Heart left ventricle (tissue), 16 donors: ENCODE results near the gene RFX2. TPM values are rescaled to one million over a fixed set of nuclear protein-coding genes. Genes with fewer than 3 reads are reported as not detected.
"Not testable (repeated sequence)": the region's sequence is repeated elsewhere in the genome, so short reads cannot be mapped to it uniquely, and the experiment has no call there.

ENCODE experiments used
- ATAC-seq, 4 donors: fragments of 200-7000 bp; cut with Tn5 transposase; one replicate each; pipeline ENCODE4 v1.9.1; 2020 to 2022; ENCODE audit warnings: moderate library complexity in 4 of 4, mild to moderate bottlenecking in 3 of 4, moderate number of reproducible peaks in 1 of 4
- DNase-seq, 5 donors: peaks; one replicate each; pipeline ENCODE4 v3.0.0-alpha.2; 2020
- H3K27ac ChIP-seq, 12 donors: fragments of 200-600 bp; sonication (generic) in 4 of 12; one replicate each; pipeline versions ENCODE4 v1.5.0 to v1.8.0; 2016 to 2022; ENCODE audit warnings: mild to moderate bottlenecking in 2 of 12
- H3K27me3 ChIP-seq, 9 donors: fragments of 200-600 bp; sonication (generic) in 2 of 9; one replicate each; pipeline versions ENCODE4 v1.5.1 to v1.8.0; 2016 to 2022; ENCODE audit warnings: mild to moderate bottlenecking in 3 of 9
- H3K36me3 ChIP-seq, 9 donors: fragments of 200-600 bp; sonication (generic) in 2 of 9; one replicate each; pipeline versions ENCODE4 v1.5.0 to v1.8.0; 2018 to 2022; ENCODE audit warnings: mild to moderate bottlenecking in 2 of 9
- H3K4me1 ChIP-seq, 12 donors: fragments of 200-600 bp; sonication (generic) in 4 of 12; one replicate each; pipeline versions ENCODE4 v1.5.0 to v1.8.0; 2016 to 2022; ENCODE audit warnings: mild to moderate bottlenecking in 3 of 12
- H3K4me3 ChIP-seq, 12 donors: fragments of 200-600 bp; sonication (generic) in 4 of 12; one replicate each; pipeline versions ENCODE4 v1.5.0 to v1.8.0; 2017 to 2022; ENCODE audit warnings: mild to moderate bottlenecking in 9 of 12, moderate library complexity in 4 of 12
- H3K9me3 ChIP-seq, 12 donors: fragments of 200-600 bp; sonication (generic) in 4 of 12; one replicate each; pipeline versions ENCODE4 v1.5.0 to v1.8.0; 2016 to 2022; ENCODE audit warnings: mild to moderate bottlenecking in 1 of 12
- CTCF ChIP-seq, 12 donors: fragments of 200-600 bp; sonication (generic) in 4 of 12; IDR thresholded peaks; one replicate each; pipeline versions ENCODE4 v1.5.0 to v1.8.0; 2018 to 2022; ENCODE audit warnings: antibody characterized with exemption in 12 of 12, mild to moderate bottlenecking in 5 of 12
- POLR2A ChIP-seq, 2 donors: fragments of 450-650 bp; IDR thresholded peaks; one replicate each; pipeline ENCODE4 v1.6.1; 2017; ENCODE audit warnings: antibody characterized with exemption in 2 of 2, mild to moderate bottlenecking in 2 of 2, moderate library complexity in 2 of 2
- WGBS, 4 donors: extraction: QIAGEN DNeasy Blood & Tissue Kit in 2 of 4; methylation state at CpG; one replicate each; pipeline versions ENCODE4 v1.1.5 to v1.1.7; 2013 to 2018; 5-methylcytosine and 5-hydroxymethylcytosine counted together
- intact Hi-C, 10 donors: fragments of 100-400 bp; cut with DNase I; formaldehyde crosslinking; loops; one replicate each; pipeline versions ENCODE4 v1.11.1 to v1.14.2; 2022
- polyA plus RNA-seq, 2 donors: library from polyadenylated mRNA; stranded (reverse); fragments of 200-250 nt; gene quantifications; one replicate each; pipeline ENCODE4 v1.2.3, GENCODE V29; 2013
- total RNA-seq, 9 donors: library from RNA; depleted of rRNA in 2 of 9; stranded (reverse); fragments of >200 nt in 2 of 9; fragmentation: NEBNext Ultra II Directional in 3 of 9; extraction: Animal tissue kit (Norgen Biotek cat#: 25700) in 3 of 9; gene quantifications; one replicate each; pipeline versions ENCODE4 v1.1.0 to v1.2.4, GENCODE V29; 2016 to 2023
- donor health status: ischemic (EF 13 %, LVEDD 7.1; RV severe dilation, severe dysfunction).
- donor health status: healthy with polysubstance abuse.
- donor health status: DM: no; HTN: yes; CAD: no.
- donor health status: DM: no; HTN: no; CAD: no.
- donor health status: ischemic (EF 25% LVEDD 6.9; RV normal size, moderate dysfunction).
- donor health status: ischemic (EF 25% LVEDD 5.7; RV mildly dilated, moderate dysfunction).
- donor health status: healthy.
- donor health status: DM: yes; HTN: yes; CAD: no.
- donor health status: ischemic (EF 35%, LVEDD 5.7; RV mildly dilated, moderate dysfunction).
- donor health status: nonischemic (EF 11% LVEDD 7.7; RV severe dilation, severe dysfunction).
- donor health status: DM: yes; HTN: yes; CAD: no.
- donor health status: PGD.
- donor health status: ischemic (EF 29% LVEDD 5.4; RV normal size, mild dysfunction).
- donor health status: nonischemic (EF 23%, LVEDD 6.1; RV moderate dilation, normal function).

The RFX2 gene
- total and polyA plus RNA-seq, 11 donors = 2.8 to 20.0 (median 5.9) TPM

DNA sequence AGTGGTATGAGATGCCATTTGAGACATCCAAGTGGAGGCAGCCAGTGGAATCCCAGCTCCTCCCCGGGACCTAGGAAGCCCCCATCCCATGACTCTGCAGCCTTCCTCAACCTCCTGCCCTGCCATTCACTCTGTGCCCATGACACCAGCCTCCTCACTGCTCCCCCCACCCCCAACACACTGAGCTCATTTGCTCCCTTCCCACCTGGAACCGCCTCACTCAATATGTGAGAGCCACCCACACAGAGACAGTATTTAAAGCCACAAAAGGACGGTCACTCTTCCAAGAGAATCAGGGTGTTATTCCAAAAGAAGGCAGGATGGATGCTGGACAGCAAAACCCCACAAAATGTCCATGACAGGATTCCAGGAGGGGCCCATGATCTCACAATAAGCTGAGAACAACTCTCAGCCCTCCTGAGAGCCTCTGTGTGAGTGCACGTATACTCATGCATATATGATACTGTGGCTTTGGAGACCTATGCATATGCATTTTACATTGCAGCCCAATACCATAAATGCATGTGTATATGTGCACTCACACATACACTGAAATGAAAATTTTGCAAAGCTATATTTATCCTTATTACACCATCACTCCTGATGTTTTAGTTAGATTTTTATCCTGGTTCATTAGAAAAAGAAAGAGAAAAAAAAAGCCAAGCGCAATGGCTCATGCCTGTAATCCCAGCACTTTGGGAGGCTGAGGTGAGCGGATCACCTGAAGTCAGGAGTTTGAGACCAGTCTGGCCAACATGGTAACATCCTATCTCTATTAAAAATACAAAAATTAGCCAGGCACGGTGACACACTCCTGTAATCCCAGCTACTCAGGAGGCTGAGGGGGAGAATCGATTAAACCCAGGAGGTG lies 121.5 kb downstream of the RFX2 start:
- ATAC-seq (no peak), DNase-seq (no peak)
- TF ChIP-seq CTCF (IDR thresholded peaks at IDR 0.05) (no peak), POLR2A (IDR thresholded peaks at IDR 0.05) (no peak)
- H3K4me3 ChIP-seq = no peak overlapping the region
- no peak overlapping the region for H3K27ac ChIP-seq
- intact Hi-C loops = loop anchor here in 4 of 10 donors (2.0 to 10.0 kb wide), 4 partner anchors 34 to 139 kb away; no protein-coding TSS in a partner anchor
- H3K36me3 ChIP-seq = peaks cover 0 to 2% (median 0%) of the 10 kb centered on the region in 9 donors
- no peaks in the 10 kb centered on the region for H3K27me3 ChIP-seq
- H3K4me1 ChIP-seq = peaks cover 0 to 22% (median 8%) of the 10 kb centered on the region in 12 donors
- WGBS, 4 donors = 85 to 92% (median 85%) methylated on average over 8 of the region's 8 CpGs
- no peaks in the 10 kb centered on the region for H3K9me3 ChIP-seq

DNA sequence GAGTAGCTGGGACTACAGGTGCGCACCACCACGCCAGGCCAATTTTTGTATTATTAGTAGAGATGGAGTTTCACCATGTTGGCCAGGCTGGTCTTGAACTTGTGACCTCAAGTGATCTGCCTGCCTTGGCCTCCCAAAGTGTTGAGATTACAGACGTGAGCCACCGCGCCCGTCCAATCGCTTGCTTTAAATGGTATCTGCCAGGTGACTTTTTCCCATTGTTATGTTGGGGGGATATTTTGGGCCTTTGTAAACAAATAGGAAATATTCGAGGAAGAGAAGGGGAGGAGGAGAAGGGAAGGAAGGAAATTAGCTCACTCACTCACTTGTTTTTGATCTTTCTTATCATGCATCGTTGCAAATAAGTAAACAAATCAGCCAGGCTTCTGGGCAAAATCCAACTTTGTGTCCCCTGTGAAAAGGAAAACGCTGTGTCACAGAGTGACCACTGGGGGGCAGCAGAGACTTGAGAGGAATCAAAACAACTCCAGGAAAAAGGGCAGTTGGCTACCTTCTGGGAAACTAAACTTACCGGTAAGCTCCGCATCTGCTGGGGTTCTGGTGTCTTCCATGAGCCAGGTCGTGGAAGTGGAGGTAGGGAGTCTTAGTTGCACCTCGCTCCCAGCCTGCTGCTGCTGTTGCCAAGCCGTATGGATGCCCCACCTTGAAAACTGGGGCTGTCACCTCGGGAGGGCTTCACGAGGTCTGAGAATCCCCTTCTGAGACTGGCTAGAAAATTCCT lies 123.1 kb downstream of the RFX2 start:
- Histone ChIP-seq H3K27ac (no peak overlapping the region), H3K27me3 (no peaks in the 10 kb centered on the region), H3K36me3 (no peaks in the 10 kb centered on the region), H3K9me3 (no peaks in the 10 kb centered on the region), H3K4me3 (peak overlapping the region in 9 of 12 donors; percentile 29 to 51 (median 35)), H3K4me1 (peaks cover 0 to 18% (median 6%) of the 10 kb centered on the region in 12 donors)
- intact Hi-C loops = loop anchor here (1.0 to 10.0 kb wide), 5 partner anchors 35 to 140 kb away; no protein-coding TSS in a partner anchor
- TF ChIP-seq CTCF (IDR thresholded peaks at IDR 0.05) = peak; percentile 87 to 98 (median 95)
- no peak for TF ChIP-seq POLR2A (IDR thresholded peaks at IDR 0.05)
- 16 to 26% (median 21%) methylated on average over 17 of the region's 17 CpGs for WGBS, 4 donors
- ATAC-seq (peak in 3 of 4 donors; percentile 36 to 76 (median 52)), DNase-seq (peak in 4 of 5 donors; percentile 57 to 82 (median 72))

DNA sequence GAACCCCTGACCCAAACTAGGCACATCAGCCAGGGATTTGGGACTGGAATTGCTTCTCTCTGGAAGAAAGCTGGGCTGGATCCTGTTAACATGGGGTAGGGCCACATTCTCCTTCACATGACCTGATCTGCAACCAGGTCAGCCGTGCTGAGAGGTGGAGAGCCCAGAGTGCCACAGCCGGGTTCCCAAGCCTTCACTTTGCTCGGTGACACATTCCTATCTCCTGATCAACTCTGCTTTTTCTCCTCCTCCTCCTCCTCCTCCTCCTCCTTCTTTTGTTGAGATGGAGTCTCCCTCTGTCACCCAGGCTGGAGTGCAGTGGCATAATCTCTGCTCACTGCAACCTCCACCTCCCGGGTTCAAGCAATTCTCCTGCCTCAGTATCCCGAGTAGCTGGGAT lies 124.5 kb downstream of the RFX2 start:
- WGBS, 4 donors = 81 to 87% (median 84%) methylated on average over 5 of the region's 5 CpGs
- intact Hi-C loops = loop anchor here in 6 of 10 donors (2.0 to 10.0 kb wide), 4 partner anchors 36 to 141 kb away; no protein-coding TSS in a partner anchor
- not testable (repeated sequence) for ATAC-seq, H3K27me3 ChIP-seq, H3K36me3 ChIP-seq, H3K27ac ChIP-seq, H3K9me3 ChIP-seq, DNase-seq, H3K4me3 ChIP-seq
- H3K4me1 ChIP-seq = peaks cover 0 to 18% (median 6%) of the 10 kb centered on the region in 12 donors

GRCh38 chr19:5985098-5985783 lies 125.1 kb downstream of the RFX2 start:
- H3K4me3 ChIP-seq = no peak overlapping the region
- no peaks in the 10 kb centered on the region for H3K9me3 ChIP-seq
- H3K4me1 ChIP-seq = peaks cover 0 to 19% (median 6%) of the 10 kb centered on the region in 12 donors
- H3K36me3 ChIP-seq = no peaks in the 10 kb centered on the region
- ATAC-seq (no peak), DNase-seq (no peak)
- 76 to 84% (median 81%) methylated on average over 12 of the region's 12 CpGs for WGBS, 4 donors
- intact Hi-C loops = loop anchor here in 4 of 10 donors (5.0 to 10.0 kb wide), 3 partner anchors 37 to 142 kb away; no protein-coding TSS in a partner anchor
- no peaks in the 10 kb centered on the region for H3K27me3 ChIP-seq
- no peak for TF ChIP-seq CTCF (IDR thresholded peaks at IDR 0.05)
- TF ChIP-seq POLR2A (IDR thresholded peaks at IDR 0.05) = no peak
- no peak overlapping the region for H3K27ac ChIP-seq
